ENCODE results near the gene CDC37. TPM values are rescaled to one million over a fixed set of nuclear protein-coding genes. Genes with fewer than 3 reads are reported as not detected.

CDC37 gene
- total RNA-seq, 4 donors from 2014 or later, result 133 to 189 (median 163) TPM

GRCh38 chr19:10353793-10354391, 49.5 kb downstream of the CDC37 start:
- no peaks in the 10 kb centered on the region for H3K4me1 ChIP-seq
- H3K36me3 ChIP-seq, result peaks cover 0 to 41% of the 10 kb centered on the region in 2 donors
- intact Hi-C loops (cut with DNase I; ENCODE audit: low total_unique reads) (no loop called here), in situ Hi-C loops (cut with MboI; ENCODE audit: low sequenced_read_pairs in 4 of 4) (no loop called here)
- DNase-seq (peak in 1 of 2 donors; percentile 42), ATAC-seq (peak in 1 of 2 donors; percentile 49)
- H3K27me3 ChIP-seq, result no peaks in the 10 kb centered on the region
- no peaks in the 10 kb centered on the region for H3K9me3 ChIP-seq
- TF ChIP-seq CTCF (IDR thresholded peaks at IDR 0.05 in 4 of 5, conservative IDR thresholded peaks at IDR 0.05 in 1 of 5) (no peak), POLR2A (IDR thresholded peaks at IDR 0.05) (no peak)
- peak overlapping the region in 2 of 4 donors; percentile 11 to 34 for H3K27ac ChIP-seq
- peak overlapping the region in 2 of 4 donors; percentile 15 to 33 for H3K4me3 ChIP-seq

GRCh38 chr19:10352764-10353671, 50.3 kb downstream of the CDC37 start:
- in situ Hi-C loops (cut with MboI; ENCODE audit: low sequenced_read_pairs in 4 of 4), result no loop called here
- TF ChIP-seq POLR2A (IDR thresholded peaks at IDR 0.05), result no peak
- no peak for TF ChIP-seq CTCF (IDR thresholded peaks at IDR 0.05 in 4 of 5, conservative IDR thresholded peaks at IDR 0.05 in 1 of 5)
- Histone ChIP-seq H3K4me1 (no peaks in the 10 kb centered on the region), H3K9me3 (no peaks in the 10 kb centered on the region), H3K27me3 (no peaks in the 10 kb centered on the region), H3K27ac (peak overlapping the region in 3 of 4 donors; percentile 44 to 71 (median 67)), H3K4me3 (peak overlapping the region in 2 of 4 donors; percentile 15 to 33), H3K36me3 (peaks cover 0 to 34% of the 10 kb centered on the region in 2 donors)
- DNase-seq (peak; percentile 27 to 50), ATAC-seq (peak; percentile 54 to 71)
- intact Hi-C loops (cut with DNase I; ENCODE audit: low total_unique reads), result no loop called here

DNA sequence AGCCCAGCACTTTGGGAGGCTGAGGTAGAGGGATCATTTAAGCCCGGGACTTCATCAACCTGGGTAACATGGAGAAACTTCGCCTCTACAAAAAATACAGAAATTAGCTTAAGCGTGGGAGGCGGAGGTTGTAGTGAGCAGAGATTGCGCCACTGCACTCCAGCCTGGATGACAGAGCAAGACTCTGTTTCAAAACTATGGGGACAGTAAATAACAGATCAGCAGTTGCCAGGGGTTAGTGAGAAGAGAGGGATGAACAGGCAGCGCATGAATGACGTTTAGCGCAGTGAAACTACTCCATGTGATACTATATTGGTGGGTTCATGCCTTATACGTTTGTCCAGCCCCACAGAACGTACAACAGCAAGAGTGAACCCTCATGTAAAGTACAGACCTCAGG, 56.8 kb downstream of the CDC37 start:
- no peaks in the 10 kb centered on the region for H3K4me1 ChIP-seq
- no peak for DNase-seq
- in situ Hi-C loops (cut with MboI; ENCODE audit: low sequenced_read_pairs in 4 of 4), result no loop called here
- intact Hi-C loops (cut with DNase I; ENCODE audit: low total_unique reads), result no loop called here
- no peaks in the 10 kb centered on the region for H3K9me3 ChIP-seq
- H3K27me3 ChIP-seq, result no peaks in the 10 kb centered on the region
- ATAC-seq, result peak in 1 of 2 donors; percentile 27
- TF ChIP-seq CTCF (IDR thresholded peaks at IDR 0.05 in 4 of 5, conservative IDR thresholded peaks at IDR 0.05 in 1 of 5) (no peak), POLR2A (IDR thresholded peaks at IDR 0.05) (no peak)
- no peak overlapping the region for H3K27ac ChIP-seq
- H3K36me3 ChIP-seq, result peaks cover 0 to 6% of the 10 kb centered on the region in 2 donors
- H3K4me3 ChIP-seq, result no peak overlapping the region

DNA sequence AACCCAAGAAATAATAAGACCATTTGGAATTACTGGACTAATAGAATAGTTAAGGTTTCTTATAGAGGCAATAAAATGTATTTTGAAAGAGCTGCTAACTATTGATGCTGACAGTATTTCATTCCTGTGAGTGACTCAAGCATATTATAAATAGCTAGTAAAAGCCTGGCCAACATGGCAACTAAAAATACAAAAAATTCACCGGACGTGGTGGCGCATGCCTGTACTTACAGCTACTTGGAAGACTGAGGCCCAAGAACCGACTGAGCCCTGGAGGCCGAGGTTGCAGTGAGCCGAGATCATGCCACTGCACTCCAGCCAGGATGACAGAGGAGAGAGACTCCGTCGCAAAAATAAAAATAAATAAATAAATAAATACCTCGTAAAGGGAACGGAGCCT, 58.6 kb downstream of the CDC37 start:
- TF ChIP-seq POLR2A (IDR thresholded peaks at IDR 0.05), result no peak
- TF ChIP-seq CTCF (IDR thresholded peaks at IDR 0.05 in 4 of 5, conservative IDR thresholded peaks at IDR 0.05 in 1 of 5), result no peak
- no peaks in the 10 kb centered on the region for H3K4me1 ChIP-seq
- in situ Hi-C loops (cut with MboI; ENCODE audit: low sequenced_read_pairs in 4 of 4), result no loop called here
- no peak overlapping the region for H3K4me3 ChIP-seq
- H3K27ac ChIP-seq, result no peak overlapping the region
- no peaks in the 10 kb centered on the region for H3K36me3 ChIP-seq
- H3K9me3 ChIP-seq, result no peaks in the 10 kb centered on the region
- intact Hi-C loops (cut with DNase I; ENCODE audit: low total_unique reads), result no loop called here
- no peak for ATAC-seq
- no peaks in the 10 kb centered on the region for H3K27me3 ChIP-seq
- no peak for DNase-seq
